ENCODE measurements around the gene ZSCAN25. TPM values are rescaled to one million over a fixed set of nuclear protein-coding genes. Genes with fewer than 3 reads are reported as not detected.
"Not testable (repeated sequence)": the region's sequence is repeated elsewhere in the genome, so short reads cannot be mapped to it uniquely, and the experiment has no call there.

ZSCAN25 gene
- total and polyA plus RNA-seq, 3 donors from 2014 or later: 14.1 to 36.0 (median 31.0) TPM

DNA sequence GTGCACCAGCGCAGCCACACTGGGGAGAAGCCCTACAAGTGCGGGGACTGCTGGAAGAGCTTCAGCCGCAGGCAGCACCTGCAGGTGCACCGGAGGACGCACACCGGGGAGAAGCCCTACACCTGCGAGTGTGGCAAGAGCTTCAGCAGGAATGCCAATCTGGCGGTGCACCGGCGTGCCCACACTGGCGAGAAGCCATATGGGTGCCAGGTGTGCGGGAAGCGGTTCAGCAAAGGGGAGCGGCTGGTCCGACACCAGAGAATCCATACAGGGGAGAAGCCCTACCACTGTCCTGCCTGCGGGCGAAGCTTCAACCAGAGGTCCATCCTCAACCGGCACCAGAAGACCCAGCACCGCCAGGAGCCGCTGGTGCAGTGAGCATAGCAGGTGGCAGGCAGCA is 12.9 kb downstream of the ZSCAN25 start:
- Histone ChIP-seq H3K36me3 (ENCODE audit: low read depth, missing control alignments) (no peaks in the 10 kb centered on the region), H3K27me3 (no peaks in the 10 kb centered on the region), H3K27ac (no peak overlapping the region), H3K4me3 (no peak overlapping the region), H3K9me3 (no peaks in the 10 kb centered on the region), H3K4me1 (no peaks in the 10 kb centered on the region)
- WGBS, 2 donors: 90 to 94% methylated on average over 16 to 20 of the region's 20 CpGs
- DNase-seq: no peak
- no peak for TF ChIP-seq POLR2A (IDR thresholded peaks at IDR 0.05)
- TF ChIP-seq, protein P1, sequence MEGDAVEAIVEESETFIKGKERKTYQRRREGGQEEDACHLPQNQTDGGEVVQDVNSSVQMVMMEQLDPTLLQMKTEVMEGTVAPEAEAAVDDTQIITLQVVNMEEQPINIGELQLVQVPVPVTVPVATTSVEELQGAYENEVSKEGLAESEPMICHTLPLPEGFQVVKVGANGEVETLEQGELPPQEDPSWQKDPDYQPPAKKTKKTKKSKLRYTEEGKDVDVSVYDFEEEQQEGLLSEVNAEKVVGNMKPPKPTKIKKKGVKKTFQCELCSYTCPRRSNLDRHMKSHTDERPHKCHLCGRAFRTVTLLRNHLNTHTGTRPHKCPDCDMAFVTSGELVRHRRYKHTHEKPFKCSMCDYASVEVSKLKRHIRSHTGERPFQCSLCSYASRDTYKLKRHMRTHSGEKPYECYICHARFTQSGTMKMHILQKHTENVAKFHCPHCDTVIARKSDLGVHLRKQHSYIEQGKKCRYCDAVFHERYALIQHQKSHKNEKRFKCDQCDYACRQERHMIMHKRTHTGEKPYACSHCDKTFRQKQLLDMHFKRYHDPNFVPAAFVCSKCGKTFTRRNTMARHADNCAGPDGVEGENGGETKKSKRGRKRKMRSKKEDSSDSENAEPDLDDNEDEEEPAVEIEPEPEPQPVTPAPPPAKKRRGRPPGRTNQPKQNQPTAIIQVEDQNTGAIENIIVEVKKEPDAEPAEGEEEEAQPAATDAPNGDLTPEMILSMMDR (IDR thresholded peaks at IDR 0.05): no peak
- intact Hi-C loops (cut with DNase I; ENCODE audit: low total_unique reads): no loop called here

DNA sequence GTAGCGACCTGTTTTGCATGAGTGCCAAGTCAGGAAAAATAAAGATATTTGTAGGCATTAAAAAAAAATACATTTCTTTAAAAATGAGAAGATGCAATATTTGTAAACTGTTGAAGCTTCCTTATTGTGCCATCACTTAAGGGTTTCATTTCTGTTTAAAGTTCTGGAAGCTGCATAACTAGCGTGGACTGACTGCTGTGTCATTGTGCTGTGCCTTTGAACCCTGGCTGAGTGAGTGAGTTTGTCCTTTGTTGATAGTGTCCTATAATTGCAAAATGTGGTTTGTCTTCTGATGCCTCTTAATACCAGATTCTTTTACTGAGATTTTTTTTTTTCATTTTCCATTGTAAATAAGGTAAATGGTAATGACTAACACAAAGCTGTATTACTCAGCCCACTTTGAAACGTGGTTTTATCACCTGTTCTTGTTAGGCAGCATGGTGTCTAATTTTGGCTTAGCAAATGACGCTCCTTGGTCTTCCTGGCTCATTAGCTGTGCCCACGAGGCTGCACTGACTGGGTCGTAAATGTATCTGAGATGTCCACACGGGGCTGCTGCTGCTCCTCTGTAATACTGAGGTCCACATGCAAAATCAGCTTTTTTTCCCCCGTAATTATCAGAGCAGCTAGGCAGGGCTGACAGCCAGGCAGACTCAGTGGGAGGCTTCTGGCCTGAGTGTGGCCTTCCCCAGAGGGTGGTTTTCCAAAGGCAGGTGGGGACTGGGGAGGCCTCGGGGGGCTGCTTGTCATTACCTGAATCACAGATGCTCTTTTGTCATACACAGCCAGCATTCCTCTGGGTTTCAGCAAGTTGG is 14.8 kb downstream of the ZSCAN25 start:
- WGBS, 2 donors: 50 to 58% methylated on average over 8 to 9 of the region's 9 CpGs
- TF ChIP-seq, protein P1 (IDR thresholded peaks at IDR 0.05): no peak
- no peak for TF ChIP-seq POLR2A (IDR thresholded peaks at IDR 0.05)
- intact Hi-C loops (cut with DNase I; ENCODE audit: low total_unique reads): no loop called here
- no peak overlapping the region for H3K27ac ChIP-seq
- no peaks in the 10 kb centered on the region for H3K9me3 ChIP-seq
- H3K36me3 ChIP-seq (ENCODE audit: low read depth, missing control alignments): no peaks in the 10 kb centered on the region
- no peaks in the 10 kb centered on the region for H3K27me3 ChIP-seq
- DNase-seq: peak; percentile 61
- no peak overlapping the region for H3K4me3 ChIP-seq
- no peaks in the 10 kb centered on the region for H3K4me1 ChIP-seq

DNA sequence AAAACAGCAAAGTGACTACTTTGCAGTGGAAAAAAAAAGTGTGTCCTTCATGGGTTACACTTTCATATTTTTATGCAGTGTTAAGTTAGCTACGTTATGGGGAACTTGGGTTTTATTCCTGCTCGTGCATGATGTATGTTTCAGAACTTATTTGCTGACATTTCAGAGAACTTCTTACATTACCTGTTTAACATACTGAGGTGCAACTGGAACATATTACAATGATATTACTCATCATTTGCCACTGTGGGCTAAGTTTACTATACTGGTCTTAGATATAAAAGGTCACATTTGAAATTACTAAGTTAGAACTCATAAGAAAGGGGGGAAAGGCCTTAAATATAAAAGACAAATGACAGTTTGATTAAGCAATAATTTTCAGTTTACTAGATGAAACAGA is 20.7 kb downstream of the ZSCAN25 start:
- 93% methylated on average over 2 of the region's 2 CpGs for WGBS, 2 donors
- intact Hi-C loops (cut with DNase I; ENCODE audit: low total_unique reads): not testable (repeated sequence)

DNA sequence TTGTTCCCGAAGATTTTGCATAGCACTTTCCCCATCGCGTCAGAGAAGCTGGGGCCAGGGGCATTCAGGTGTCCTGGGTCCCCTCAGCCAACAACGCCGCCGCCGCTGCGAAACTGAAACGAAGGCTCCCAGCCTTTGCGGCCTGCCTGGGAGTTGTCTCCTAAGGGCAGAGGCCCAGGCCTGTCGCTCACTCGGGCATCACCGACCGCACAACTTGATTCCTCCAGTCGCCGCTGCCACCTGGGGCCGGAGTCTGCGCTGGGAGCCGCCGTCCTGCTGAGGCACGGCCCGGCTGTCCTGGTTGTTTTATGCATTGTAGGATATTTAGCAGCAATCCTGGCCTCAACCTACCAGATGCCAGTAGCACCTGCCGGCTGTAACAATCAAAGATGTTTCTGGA is 22.0 kb downstream of the ZSCAN25 start:
- intact Hi-C loops (cut with DNase I; ENCODE audit: low total_unique reads): no loop called here
- 85 to 93% methylated on average over 20 to 23 of the region's 23 CpGs for WGBS, 2 donors

More for the DNA sequence above, 20.7 kb downstream of the ZSCAN25 start:
- not testable (repeated sequence) for H3K9me3 ChIP-seq; H3K4me1 ChIP-seq; DNase-seq; H3K4me3 ChIP-seq; H3K27ac ChIP-seq; H3K27me3 ChIP-seq; H3K36me3 ChIP-seq (ENCODE audit: low read depth, missing control alignments)

DNA sequence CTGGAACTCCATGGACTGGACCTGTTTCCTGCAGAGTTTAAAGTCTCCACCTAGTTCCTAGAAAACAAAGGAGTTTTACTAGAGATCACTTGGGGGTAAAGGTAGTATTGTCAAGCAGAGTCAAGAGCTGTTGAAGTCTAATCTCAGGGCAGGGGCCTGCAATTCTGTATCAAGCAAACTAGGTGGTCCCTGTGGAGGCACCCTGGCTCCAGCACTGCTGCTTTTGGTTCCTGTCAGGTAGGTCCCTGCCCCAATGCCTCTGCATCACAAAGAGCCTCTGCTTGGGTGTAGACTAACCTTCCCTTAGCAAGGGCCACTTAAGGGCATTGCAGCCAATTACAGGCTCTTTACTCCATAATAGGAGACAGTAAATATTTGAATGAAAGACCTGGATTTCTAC is 22.5 kb downstream of the ZSCAN25 start:
- Histone ChIP-seq H3K4me1 (no peaks in the 10 kb centered on the region), H3K4me3 (no peak overlapping the region), H3K27ac (no peak overlapping the region), H3K9me3 (no peaks in the 10 kb centered on the region), H3K36me3 (ENCODE audit: low read depth, missing control alignments) (no peaks in the 10 kb centered on the region), H3K27me3 (no peaks in the 10 kb centered on the region)
- intact Hi-C loops (cut with DNase I; ENCODE audit: low total_unique reads): no loop called here
- DNase-seq: no peak
- no peak for TF ChIP-seq POLR2A (IDR thresholded peaks at IDR 0.05)
- TF ChIP-seq, protein P1 (IDR thresholded peaks at IDR 0.05): no peak

More for the DNA sequence above, 22.0 kb downstream of the ZSCAN25 start:
- Histone ChIP-seq H3K27ac (no peak overlapping the region), H3K4me1 (no peaks in the 10 kb centered on the region), H3K27me3 (no peaks in the 10 kb centered on the region), H3K36me3 (ENCODE audit: low read depth, missing control alignments) (no peaks in the 10 kb centered on the region), H3K9me3 (no peaks in the 10 kb centered on the region), H3K4me3 (no peak overlapping the region)
- no peak for TF ChIP-seq POLR2A (IDR thresholded peaks at IDR 0.05)
- no peak for DNase-seq

DNA sequence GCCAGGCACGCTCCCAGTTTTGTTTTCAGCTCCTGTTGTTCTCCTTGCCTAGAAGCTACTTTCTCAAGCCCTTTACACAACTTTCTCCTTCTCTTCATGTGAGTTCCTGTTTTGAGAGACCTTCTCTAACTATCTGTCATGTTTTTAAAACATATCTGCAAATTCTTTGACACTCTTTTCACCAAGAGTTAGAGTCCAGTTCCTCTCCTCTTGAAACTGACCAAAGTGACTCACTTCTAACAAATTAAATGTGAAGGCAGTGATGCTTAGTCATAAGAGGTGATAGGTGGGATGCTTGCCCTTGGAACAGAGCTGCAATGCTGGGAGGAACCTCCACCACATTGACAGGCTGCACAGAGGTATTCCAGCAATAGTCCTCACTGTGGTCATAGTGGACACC is 25.3 kb downstream of the ZSCAN25 start:
- no peaks in the 10 kb centered on the region for H3K4me1 ChIP-seq
- 97% methylated on average over 1 of the region's 1 CpG for WGBS, 2 donors

More for the DNA sequence above, 25.3 kb downstream of the ZSCAN25 start:
- TF ChIP-seq, protein P1 (IDR thresholded peaks at IDR 0.05): no peak
- no peak for TF ChIP-seq POLR2A (IDR thresholded peaks at IDR 0.05)
- intact Hi-C loops (cut with DNase I; ENCODE audit: low total_unique reads): no loop called here
- no peak for DNase-seq
- Histone ChIP-seq H3K27ac (no peak overlapping the region), H3K27me3 (no peaks in the 10 kb centered on the region), H3K36me3 (ENCODE audit: low read depth, missing control alignments) (no peaks in the 10 kb centered on the region), H3K4me3 (no peak overlapping the region), H3K9me3 (no peaks in the 10 kb centered on the region)

All from testis (tissue), 3 donors.